WTC11 (cell line): ENCODE results near the gene PEX11B. TPM values are rescaled to one million over a fixed set of nuclear protein-coding genes. Genes with fewer than 3 reads are reported as not detected.

Source experiments
- ATAC-seq: fragments of 200-7000 bp; cut with Tn5 transposase; 2 replicates; pipeline ENCODE4 v1.10.0; 2021; ENCODE audit warnings: mild to moderate bottlenecking, moderate library complexity
- CTCF ChIA-PET: fragments of 300-600 bp; sonication (Branson Sonifier 250); formaldehyde crosslinking; loops from one replicate; lab custom pipeline; 2021; ENCODE audit warnings: antibody characterized with exemption; lab: Charles Lee
- POLR2A ChIA-PET: fragments of 350-600 bp; sonication (Branson Sonifier 250); formaldehyde crosslinking; loops from one replicate; lab custom pipeline; 2021; ENCODE audit warnings: antibody characterized with exemption; lab: Charles Lee
- DNase-seq: peaks from one replicate; pipeline ENCODE4 v3.0.0; 2021; ENCODE audit warnings: low spot score
- H3K27ac Mint-ChIP-seq: 2 replicates; pipeline ENCODE4 v1.8.0; 2021; ENCODE audit warnings: mixed read lengths
- H3K27me3 Mint-ChIP-seq: 2 replicates; pipeline ENCODE4 v1.8.0; 2021; ENCODE audit warnings: low read depth, mild to moderate bottlenecking, moderate library complexity, mixed read lengths
- H3K36me3 Mint-ChIP-seq: 2 replicates; pipeline ENCODE4 v1.8.0; 2021; ENCODE audit warnings: mixed read lengths
- H3K4me1 Mint-ChIP-seq: 2 replicates; pipeline ENCODE4 v1.8.0; 2022; ENCODE audit warnings: mixed read lengths
- H3K4me3 Mint-ChIP-seq: 2 replicates; pipeline ENCODE4 v1.8.0; 2021; ENCODE audit warnings: mild to moderate bottlenecking, moderate library complexity, mixed read lengths
- H3K9me3 Mint-ChIP-seq: 2 replicates; pipeline ENCODE4 v1.8.0; 2021; ENCODE audit warnings: mixed read lengths
- CREB1 ChIP-seq: sonication (generic); formaldehyde crosslinking; IDR thresholded peaks from 2 replicates; pipeline ENCODE4 v1.8.0; 2023; ENCODE audit warnings: mild to moderate bottlenecking, missing genetic modification reagents
- EMX1 ChIP-seq: fragments of 250-450 bp; sonication (Bioruptor Pico); IDR thresholded peaks from 2 replicates; pipeline ENCODE4 v1.8.0; 2021; ENCODE audit warnings: mild to moderate bottlenecking
- FOXJ3 ChIP-seq: sonication (generic); formaldehyde crosslinking; IDR thresholded peaks from 2 replicates; pipeline ENCODE4 v1.9.0; 2021; ENCODE audit warnings: missing genetic modification reagents, mild to moderate bottlenecking, borderline replicate concordance
- FOXK1 ChIP-seq: sonication (generic); formaldehyde crosslinking; IDR thresholded peaks from 2 replicates; pipeline ENCODE4 v1.8.0; 2022; ENCODE audit warnings: mild to moderate bottlenecking, moderate library complexity, missing genetic modification reagents
- JAZF1 ChIP-seq: fragments of 250-450 bp; sonication (Bioruptor Pico); IDR thresholded peaks from 2 replicates; pipeline ENCODE4 v1.9.0; 2021; ENCODE audit warnings: moderate library complexity, mild to moderate bottlenecking, inconsistent platforms
- MXD4 ChIP-seq: fragments of 250-450 bp; sonication (Bioruptor Pico); IDR thresholded peaks from 2 replicates; pipeline ENCODE4 v1.8.0; 2021; ENCODE audit warnings: mild to moderate bottlenecking, moderate library complexity, borderline replicate concordance
- NFE2L1 ChIP-seq: sonication (generic); formaldehyde crosslinking; IDR thresholded peaks from 2 replicates; pipeline ENCODE4 v1.8.1; 2023; ENCODE audit warnings: missing genetic modification reagents
- NFYB ChIP-seq: sonication (generic); formaldehyde crosslinking; conservative IDR thresholded peaks from 2 replicates; pipeline ENCODE4 v1.8.0; 2022; ENCODE audit warnings: low read depth, missing genetic modification reagents
- NR3C1 ChIP-seq: sonication (generic); formaldehyde crosslinking; conservative IDR thresholded peaks from 2 replicates; pipeline ENCODE4 v1.8.1; 2023; ENCODE audit warnings: low read depth, mild to moderate bottlenecking, missing genetic modification reagents
- TP53 ChIP-seq: sonication (generic); formaldehyde crosslinking; IDR thresholded peaks from 2 replicates; pipeline ENCODE4 v1.8.1; 2023; ENCODE audit warnings: mild to moderate bottlenecking, missing genetic modification reagents
- ZBTB21 ChIP-seq: sonication (generic); formaldehyde crosslinking; IDR thresholded peaks from 2 replicates; pipeline ENCODE4 v1.8.1; 2023; ENCODE audit warnings: mild to moderate bottlenecking, missing genetic modification reagents, borderline replicate concordance
- ZNF232 ChIP-seq: sonication (generic); formaldehyde crosslinking; IDR thresholded peaks from 2 replicates; pipeline ENCODE4 v1.8.0; 2022; ENCODE audit warnings: mild to moderate bottlenecking, missing genetic modification reagents
- ZNF423 ChIP-seq: fragments of 250-450 bp; sonication (Bioruptor Pico); IDR thresholded peaks from 2 replicates; pipeline ENCODE4 v2.1.2; 2022; ENCODE audit warnings: mild to moderate bottlenecking, moderate library complexity
- total RNA-seq: library from RNA; stranded (reverse); gene quantifications from 3 replicates; pipeline ENCODE4 v1.2.3, GENCODE V29; 2021
- TF ChIP-seq, protein P1 (sequence below): sonication (generic); formaldehyde crosslinking; IDR thresholded peaks from 2 replicates; pipeline ENCODE4 v1.8.1; 2023; ENCODE audit warnings: mild to moderate bottlenecking, missing genetic modification reagents, borderline replicate concordance
- TF ChIP-seq, protein P2 (sequence below): fragments of 250-450 bp; sonication (Bioruptor Pico); IDR thresholded peaks from 2 replicates; pipeline ENCODE4 v1.9.0; 2021; ENCODE audit warnings: mild to moderate bottlenecking
- TF ChIP-seq, protein P3 (sequence below): sonication (generic); formaldehyde crosslinking; IDR thresholded peaks from 2 replicates; pipeline ENCODE4 v1.8.1; 2022; ENCODE audit warnings: low read depth, mild to moderate bottlenecking, moderate library complexity, missing genetic modification reagents, borderline replicate concordance
- TF ChIP-seq, protein P4 (sequence below): sonication (generic); formaldehyde crosslinking; IDR thresholded peaks from 2 replicates; pipeline ENCODE4 v1.8.1; 2022; ENCODE audit warnings: mild to moderate bottlenecking, moderate library complexity, missing genetic modification reagents
- TF ChIP-seq, protein P5 (sequence below): sonication (generic); formaldehyde crosslinking; IDR thresholded peaks from 2 replicates; pipeline ENCODE4 v1.8.1; 2023; ENCODE audit warnings: mild to moderate bottlenecking, missing genetic modification reagents, moderate library complexity
- TF ChIP-seq, protein P6 (sequence below): sonication (generic); formaldehyde crosslinking; IDR thresholded peaks from 2 replicates; pipeline ENCODE4 v1.8.1; 2023; ENCODE audit warnings: mild to moderate bottlenecking, missing genetic modification reagents
- TF ChIP-seq, protein P7 (sequence below): sonication (generic); formaldehyde crosslinking; conservative IDR thresholded peaks from 2 replicates; pipeline ENCODE4 v1.8.1; 2023; ENCODE audit warnings: mild to moderate bottlenecking, low read depth, missing genetic modification reagents, moderate library complexity

Gene PEX11B
- total RNA-seq, 1 experiment from 2014 or later: 11.8 TPM

DNA sequence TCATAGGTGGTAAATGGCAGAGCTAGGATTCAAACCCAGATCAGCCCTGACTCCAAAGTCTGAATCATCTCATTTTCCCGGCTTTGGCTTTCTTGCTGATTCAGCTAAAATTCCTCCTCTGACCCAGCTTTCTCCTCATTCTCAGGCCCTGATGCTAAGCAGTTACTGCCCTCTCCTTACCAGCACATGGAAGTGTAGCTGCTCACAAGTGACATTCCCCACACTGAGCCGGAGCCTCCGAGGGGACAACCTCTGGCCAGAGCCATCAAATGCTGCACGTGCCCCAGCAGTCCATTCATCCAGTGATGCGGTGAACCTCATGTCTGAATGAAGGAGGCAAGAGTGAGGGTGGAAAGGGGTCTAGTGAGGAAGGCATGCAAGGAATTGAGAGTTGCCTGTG lies 19.8 kb downstream of the PEX11B start (continued):
- TF ChIP-seq, protein P1, sequence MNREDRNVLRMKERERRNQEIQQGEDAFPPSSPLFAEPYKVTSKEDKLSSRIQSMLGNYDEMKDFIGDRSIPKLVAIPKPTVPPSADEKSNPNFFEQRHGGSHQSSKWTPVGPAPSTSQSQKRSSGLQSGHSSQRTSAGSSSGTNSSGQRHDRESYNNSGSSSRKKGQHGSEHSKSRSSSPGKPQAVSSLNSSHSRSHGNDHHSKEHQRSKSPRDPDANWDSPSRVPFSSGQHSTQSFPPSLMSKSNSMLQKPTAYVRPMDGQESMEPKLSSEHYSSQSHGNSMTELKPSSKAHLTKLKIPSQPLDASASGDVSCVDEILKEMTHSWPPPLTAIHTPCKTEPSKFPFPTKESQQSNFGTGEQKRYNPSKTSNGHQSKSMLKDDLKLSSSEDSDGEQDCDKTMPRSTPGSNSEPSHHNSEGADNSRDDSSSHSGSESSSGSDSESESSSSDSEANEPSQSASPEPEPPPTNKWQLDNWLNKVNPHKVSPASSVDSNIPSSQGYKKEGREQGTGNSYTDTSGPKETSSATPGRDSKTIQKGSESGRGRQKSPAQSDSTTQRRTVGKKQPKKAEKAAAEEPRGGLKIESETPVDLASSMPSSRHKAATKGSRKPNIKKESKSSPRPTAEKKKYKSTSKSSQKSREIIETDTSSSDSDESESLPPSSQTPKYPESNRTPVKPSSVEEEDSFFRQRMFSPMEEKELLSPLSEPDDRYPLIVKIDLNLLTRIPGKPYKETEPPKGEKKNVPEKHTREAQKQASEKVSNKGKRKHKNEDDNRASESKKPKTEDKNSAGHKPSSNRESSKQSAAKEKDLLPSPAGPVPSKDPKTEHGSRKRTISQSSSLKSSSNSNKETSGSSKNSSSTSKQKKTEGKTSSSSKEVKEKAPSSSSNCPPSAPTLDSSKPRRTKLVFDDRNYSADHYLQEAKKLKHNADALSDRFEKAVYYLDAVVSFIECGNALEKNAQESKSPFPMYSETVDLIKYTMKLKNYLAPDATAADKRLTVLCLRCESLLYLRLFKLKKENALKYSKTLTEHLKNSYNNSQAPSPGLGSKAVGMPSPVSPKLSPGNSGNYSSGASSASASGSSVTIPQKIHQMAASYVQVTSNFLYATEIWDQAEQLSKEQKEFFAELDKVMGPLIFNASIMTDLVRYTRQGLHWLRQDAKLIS (CRISPR knock-in tag): no peak
- no peak for TF ChIP-seq CREB1
- no peak for TF ChIP-seq ZBTB21 (CRISPR knock-in tag)
- TF ChIP-seq NFE2L1: no peak
- no peak for TF ChIP-seq FOXJ3 (CRISPR knock-in tag)
- no peak for TF ChIP-seq FOXK1 (CRISPR knock-in tag)

DNA sequence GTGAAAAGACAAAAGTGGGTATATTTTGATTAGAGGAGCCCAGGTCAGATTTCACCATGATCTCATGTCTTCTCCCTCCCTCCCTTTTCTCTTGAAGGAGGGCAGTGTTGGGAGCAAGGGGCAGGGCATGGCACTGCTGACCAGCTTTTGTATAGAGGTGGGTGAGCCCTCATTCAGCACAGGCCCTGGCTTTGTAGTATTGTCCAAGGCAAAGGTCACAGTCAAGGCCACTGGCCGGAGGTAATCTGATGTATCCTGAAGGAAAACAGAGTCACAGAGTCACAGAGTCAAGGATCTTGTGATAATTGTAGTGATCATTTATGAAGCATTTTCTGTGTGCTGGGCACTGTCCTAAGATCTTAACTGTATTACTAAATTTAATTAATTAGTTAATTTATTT lies 20.5 kb downstream of the PEX11B start:
- Mint-ChIP-seq H3K36me3 (no peaks in the 10 kb centered on the region), H3K4me3 (no peak overlapping the region), H3K27ac (no peak overlapping the region), H3K9me3 (no peaks in the 10 kb centered on the region), H3K27me3 (peaks cover 23% of the 10 kb centered on the region), H3K4me1 (peaks cover under 1% of the 10 kb centered on the region; the same call in 1 of the 2 replicates)
- TF ChIP-seq, protein P2, sequence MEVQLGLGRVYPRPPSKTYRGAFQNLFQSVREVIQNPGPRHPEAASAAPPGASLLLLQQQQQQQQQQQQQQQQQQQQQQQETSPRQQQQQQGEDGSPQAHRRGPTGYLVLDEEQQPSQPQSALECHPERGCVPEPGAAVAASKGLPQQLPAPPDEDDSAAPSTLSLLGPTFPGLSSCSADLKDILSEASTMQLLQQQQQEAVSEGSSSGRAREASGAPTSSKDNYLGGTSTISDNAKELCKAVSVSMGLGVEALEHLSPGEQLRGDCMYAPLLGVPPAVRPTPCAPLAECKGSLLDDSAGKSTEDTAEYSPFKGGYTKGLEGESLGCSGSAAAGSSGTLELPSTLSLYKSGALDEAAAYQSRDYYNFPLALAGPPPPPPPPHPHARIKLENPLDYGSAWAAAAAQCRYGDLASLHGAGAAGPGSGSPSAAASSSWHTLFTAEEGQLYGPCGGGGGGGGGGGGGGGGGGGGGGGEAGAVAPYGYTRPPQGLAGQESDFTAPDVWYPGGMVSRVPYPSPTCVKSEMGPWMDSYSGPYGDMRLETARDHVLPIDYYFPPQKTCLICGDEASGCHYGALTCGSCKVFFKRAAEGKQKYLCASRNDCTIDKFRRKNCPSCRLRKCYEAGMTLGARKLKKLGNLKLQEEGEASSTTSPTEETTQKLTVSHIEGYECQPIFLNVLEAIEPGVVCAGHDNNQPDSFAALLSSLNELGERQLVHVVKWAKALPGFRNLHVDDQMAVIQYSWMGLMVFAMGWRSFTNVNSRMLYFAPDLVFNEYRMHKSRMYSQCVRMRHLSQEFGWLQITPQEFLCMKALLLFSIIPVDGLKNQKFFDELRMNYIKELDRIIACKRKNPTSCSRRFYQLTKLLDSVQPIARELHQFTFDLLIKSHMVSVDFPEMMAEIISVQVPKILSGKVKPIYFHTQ (CRISPR knock-in tag): no peak
- no peak for TF ChIP-seq ZNF423 (CRISPR knock-in tag)
- no peak for ATAC-seq
- POLR2A ChIA-PET: no interaction called here
- CTCF ChIA-PET: no interaction called here
- DNase-seq: no peak

DNA sequence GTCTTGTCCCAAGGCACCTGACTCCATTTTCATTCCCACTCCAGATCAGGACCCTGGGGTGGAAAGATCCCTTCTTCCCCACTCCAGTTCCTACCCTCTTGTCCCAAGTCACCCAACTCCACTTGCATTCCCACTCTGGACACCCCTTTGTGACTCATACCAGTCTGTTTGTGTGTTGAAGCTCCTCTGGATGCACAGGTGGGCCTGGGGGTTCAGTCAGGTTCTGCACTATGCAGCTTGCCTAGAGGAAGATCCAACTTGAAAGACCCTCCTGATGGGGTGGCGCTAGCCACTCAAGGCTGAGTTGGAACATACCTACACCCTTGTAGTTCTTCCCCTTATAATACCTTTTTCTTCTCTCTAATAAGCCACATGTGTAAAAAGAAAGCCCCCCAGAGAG lies 23.0 kb downstream of the PEX11B start:
- CTCF ChIA-PET: interaction anchor here (1.0 to 2.0 kb wide), 4 partner anchors 14 to 69 kb away, joined by 3 to 6 read pairs (median 4); partner anchors contain the start of genes ANKRD34A, ITGA10, NUDT17 and POLR3GL
- no peak for TF ChIP-seq NR3C1 (CRISPR knock-in tag)
- no peak for TF ChIP-seq MXD4 (CRISPR knock-in tag)
- TF ChIP-seq, protein P3, sequence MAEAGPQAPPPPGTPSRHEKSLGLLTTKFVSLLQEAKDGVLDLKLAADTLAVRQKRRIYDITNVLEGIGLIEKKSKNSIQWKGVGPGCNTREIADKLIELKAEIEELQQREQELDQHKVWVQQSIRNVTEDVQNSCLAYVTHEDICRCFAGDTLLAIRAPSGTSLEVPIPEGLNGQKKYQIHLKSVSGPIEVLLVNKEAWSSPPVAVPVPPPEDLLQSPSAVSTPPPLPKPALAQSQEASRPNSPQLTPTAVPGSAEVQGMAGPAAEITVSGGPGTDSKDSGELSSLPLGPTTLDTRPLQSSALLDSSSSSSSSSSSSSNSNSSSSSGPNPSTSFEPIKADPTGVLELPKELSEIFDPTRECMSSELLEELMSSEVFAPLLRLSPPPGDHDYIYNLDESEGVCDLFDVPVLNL (CRISPR knock-in tag): no peak
- TF ChIP-seq, protein P4, sequence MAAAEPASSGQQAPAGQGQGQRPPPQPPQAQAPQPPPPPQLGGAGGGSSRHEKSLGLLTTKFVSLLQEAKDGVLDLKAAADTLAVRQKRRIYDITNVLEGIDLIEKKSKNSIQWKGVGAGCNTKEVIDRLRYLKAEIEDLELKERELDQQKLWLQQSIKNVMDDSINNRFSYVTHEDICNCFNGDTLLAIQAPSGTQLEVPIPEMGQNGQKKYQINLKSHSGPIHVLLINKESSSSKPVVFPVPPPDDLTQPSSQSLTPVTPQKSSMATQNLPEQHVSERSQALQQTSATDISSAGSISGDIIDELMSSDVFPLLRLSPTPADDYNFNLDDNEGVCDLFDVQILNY (CRISPR knock-in tag): no peak
- TF ChIP-seq TP53 (CRISPR knock-in tag): no peak
- TF ChIP-seq, protein P5, sequence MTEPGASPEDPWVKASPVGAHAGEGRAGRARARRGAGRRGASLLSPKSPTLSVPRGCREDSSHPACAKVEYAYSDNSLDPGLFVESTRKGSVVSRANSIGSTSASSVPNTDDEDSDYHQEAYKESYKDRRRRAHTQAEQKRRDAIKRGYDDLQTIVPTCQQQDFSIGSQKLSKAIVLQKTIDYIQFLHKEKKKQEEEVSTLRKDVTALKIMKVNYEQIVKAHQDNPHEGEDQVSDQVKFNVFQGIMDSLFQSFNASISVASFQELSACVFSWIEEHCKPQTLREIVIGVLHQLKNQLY (CRISPR knock-in tag): no peak
- TF ChIP-seq JAZF1: no peak
- no peak for TF ChIP-seq NFYB
- TF ChIP-seq ZBTB21 (CRISPR knock-in tag): no peak
- no peak for TF ChIP-seq EMX1 (CRISPR knock-in tag)
- TF ChIP-seq, protein P6, sequence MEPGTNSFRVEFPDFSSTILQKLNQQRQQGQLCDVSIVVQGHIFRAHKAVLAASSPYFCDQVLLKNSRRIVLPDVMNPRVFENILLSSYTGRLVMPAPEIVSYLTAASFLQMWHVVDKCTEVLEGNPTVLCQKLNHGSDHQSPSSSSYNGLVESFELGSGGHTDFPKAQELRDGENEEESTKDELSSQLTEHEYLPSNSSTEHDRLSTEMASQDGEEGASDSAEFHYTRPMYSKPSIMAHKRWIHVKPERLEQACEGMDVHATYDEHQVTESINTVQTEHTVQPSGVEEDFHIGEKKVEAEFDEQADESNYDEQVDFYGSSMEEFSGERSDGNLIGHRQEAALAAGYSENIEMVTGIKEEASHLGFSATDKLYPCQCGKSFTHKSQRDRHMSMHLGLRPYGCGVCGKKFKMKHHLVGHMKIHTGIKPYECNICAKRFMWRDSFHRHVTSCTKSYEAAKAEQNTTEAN: no peak
- TF ChIP-seq ZNF232 (CRISPR knock-in tag): no peak
- TF ChIP-seq, protein P7, sequence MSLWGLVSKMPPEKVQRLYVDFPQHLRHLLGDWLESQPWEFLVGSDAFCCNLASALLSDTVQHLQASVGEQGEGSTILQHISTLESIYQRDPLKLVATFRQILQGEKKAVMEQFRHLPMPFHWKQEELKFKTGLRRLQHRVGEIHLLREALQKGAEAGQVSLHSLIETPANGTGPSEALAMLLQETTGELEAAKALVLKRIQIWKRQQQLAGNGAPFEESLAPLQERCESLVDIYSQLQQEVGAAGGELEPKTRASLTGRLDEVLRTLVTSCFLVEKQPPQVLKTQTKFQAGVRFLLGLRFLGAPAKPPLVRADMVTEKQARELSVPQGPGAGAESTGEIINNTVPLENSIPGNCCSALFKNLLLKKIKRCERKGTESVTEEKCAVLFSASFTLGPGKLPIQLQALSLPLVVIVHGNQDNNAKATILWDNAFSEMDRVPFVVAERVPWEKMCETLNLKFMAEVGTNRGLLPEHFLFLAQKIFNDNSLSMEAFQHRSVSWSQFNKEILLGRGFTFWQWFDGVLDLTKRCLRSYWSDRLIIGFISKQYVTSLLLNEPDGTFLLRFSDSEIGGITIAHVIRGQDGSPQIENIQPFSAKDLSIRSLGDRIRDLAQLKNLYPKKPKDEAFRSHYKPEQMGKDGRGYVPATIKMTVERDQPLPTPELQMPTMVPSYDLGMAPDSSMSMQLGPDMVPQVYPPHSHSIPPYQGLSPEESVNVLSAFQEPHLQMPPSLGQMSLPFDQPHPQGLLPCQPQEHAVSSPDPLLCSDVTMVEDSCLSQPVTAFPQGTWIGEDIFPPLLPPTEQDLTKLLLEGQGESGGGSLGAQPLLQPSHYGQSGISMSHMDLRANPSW (CRISPR knock-in tag): no peak

More for the DNA sequence above, 23.0 kb downstream of the PEX11B start:
- H3K36me3 Mint-ChIP-seq: no peaks in the 10 kb centered on the region
- peaks cover 17% of the 10 kb centered on the region for H3K27me3 Mint-ChIP-seq
- ATAC-seq (no peak), DNase-seq (no peak)
- H3K4me3 Mint-ChIP-seq: no peak overlapping the region
- no peak overlapping the region for H3K27ac Mint-ChIP-seq
- H3K4me1 Mint-ChIP-seq: peaks cover 14% of the 10 kb centered on the region
- POLR2A ChIA-PET: no interaction called here
- H3K9me3 Mint-ChIP-seq: no peaks in the 10 kb centered on the region
